Endothelial cell of umbilical vein (primary cell): ENCODE data around the gene TOLLIP.

Experiments used
- GATA2 ChIP-seq: IDR thresholded peaks from 2 replicates; pipeline ENCODE4 v1.7.0; 2011; ENCODE audit warnings: low read depth, mild to moderate bottlenecking, moderate library complexity, mixed read lengths, low read length; ENCODE audit not compliant: insufficient read length, insufficient read depth
- POLR2A ChIP-seq: IDR thresholded peaks from 2 replicates; pipeline ENCODE4 v1.6.1; 2012; ENCODE audit warnings: low read depth, mild to moderate bottlenecking, control low read depth, low read length
- POLR2AphosphoS5 ChIP-seq: IDR thresholded peaks from 2 replicates; pipeline ENCODE4 v1.6.1; 2012; ENCODE audit warnings: low read depth, mild to moderate bottlenecking, control low read depth, low read length, moderate library complexity; ENCODE audit not compliant: insufficient read depth
- TF ChIP-seq, protein P1 (sequence below), 2 donors: IDR thresholded peaks; 1 replicate in 1 of 2; 2 replicates in 1 of 2; pipeline ENCODE4 v1.5.1; 2011; ENCODE audit warnings: low read length in 2 of 2, mild to moderate bottlenecking in 2 of 2, moderate library complexity in 2 of 2, control low read depth in 1 of 2, inconsistent platforms in 1 of 2, low read depth in 1 of 2; ENCODE audit not compliant: insufficient read depth in 1 of 2; ENCODE audit errors: extremely low read depth in 1 of 2

DNA sequence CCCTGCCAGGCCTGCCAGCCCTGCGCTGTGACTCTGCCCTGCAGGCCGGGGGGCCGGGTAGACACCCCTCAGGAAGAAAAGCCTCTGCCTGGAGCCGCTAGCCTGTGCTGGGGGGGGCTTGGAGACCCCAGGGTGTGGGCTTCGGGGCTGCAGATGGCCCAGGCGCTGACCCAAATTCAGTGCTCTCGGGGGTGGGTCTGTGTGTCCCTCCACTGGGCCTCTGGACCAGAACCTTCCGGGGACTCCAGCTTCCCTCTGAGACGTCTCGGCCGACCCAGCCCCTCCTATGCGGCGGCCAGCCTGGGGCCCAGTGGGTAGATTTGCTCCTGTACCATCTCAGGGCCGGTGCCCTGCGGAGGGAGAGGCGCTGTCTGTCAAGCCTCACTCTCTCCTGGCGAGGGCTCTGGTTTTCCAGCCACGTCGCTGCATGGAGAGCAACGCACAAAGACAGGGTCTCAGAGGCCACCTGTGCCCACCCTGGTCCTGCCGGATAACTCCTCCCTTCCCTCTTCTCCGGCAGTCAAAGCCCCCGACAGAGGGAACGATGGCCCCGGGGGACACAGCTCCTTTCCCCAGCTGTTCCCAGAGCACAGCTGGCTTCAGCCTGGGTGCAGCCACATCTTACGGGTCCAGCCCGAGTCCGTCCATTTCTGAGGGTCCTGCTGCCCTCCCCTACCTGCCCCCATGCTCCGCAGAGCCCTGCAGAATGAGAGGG is 40.1 kb upstream of the TOLLIP start:
- TF ChIP-seq, protein P1, sequence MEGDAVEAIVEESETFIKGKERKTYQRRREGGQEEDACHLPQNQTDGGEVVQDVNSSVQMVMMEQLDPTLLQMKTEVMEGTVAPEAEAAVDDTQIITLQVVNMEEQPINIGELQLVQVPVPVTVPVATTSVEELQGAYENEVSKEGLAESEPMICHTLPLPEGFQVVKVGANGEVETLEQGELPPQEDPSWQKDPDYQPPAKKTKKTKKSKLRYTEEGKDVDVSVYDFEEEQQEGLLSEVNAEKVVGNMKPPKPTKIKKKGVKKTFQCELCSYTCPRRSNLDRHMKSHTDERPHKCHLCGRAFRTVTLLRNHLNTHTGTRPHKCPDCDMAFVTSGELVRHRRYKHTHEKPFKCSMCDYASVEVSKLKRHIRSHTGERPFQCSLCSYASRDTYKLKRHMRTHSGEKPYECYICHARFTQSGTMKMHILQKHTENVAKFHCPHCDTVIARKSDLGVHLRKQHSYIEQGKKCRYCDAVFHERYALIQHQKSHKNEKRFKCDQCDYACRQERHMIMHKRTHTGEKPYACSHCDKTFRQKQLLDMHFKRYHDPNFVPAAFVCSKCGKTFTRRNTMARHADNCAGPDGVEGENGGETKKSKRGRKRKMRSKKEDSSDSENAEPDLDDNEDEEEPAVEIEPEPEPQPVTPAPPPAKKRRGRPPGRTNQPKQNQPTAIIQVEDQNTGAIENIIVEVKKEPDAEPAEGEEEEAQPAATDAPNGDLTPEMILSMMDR (IDR thresholded peaks at IDR 0.05; ENCODE audit: extremely low read depth in 1 of 2, insufficient read depth in 1 of 2, low read depth in 1 of 2, low read length in 2 of 2), result no peak
- TF ChIP-seq POLR2A, result no peak
- no peak for TF ChIP-seq POLR2AphosphoS5
- TF ChIP-seq GATA2, result no peak
